ENCODE data around the gene DDRGK1. TPM values are rescaled to one million over a fixed set of nuclear protein-coding genes. Genes with fewer than 3 reads are reported as not detected.

DDRGK1 gene
- total and polyA plus RNA-seq, 7 donors = 16.8 to 86.1 (median 70.6) TPM

DNA sequence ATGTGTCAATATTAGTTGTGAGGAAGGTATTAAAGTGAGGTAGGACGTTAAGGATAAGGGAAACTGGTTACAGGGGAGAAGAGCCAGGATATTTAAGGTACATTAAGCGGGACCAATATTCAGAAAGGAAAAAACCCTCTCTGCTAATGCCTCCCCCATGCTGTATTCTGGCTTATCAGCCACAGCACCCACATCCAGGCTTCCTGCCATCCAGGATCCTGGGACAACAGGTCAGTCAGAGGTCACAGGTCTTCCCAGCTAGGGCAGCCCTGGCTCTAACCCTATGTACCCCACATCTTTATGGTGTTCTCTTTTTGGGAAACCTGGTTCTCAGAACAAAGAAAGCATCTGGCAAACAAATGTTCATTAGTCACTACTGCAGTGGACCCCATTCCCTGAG lies 5.3 kb downstream of the DDRGK1 start:
- Histone ChIP-seq H3K27ac (no peak overlapping the region), H3K4me1 (peaks cover 0 to 14% (median 11%) of the 10 kb centered on the region in 4 donors), H3K9me3 (no peaks in the 10 kb centered on the region), H3K4me3 (no peak overlapping the region), H3K27me3 (no peaks in the 10 kb centered on the region), H3K36me3 (peaks cover 21 to 86% (median 29%) of the 10 kb centered on the region in 4 donors)
- WGBS, 2 donors = 48 to 74% methylated on average over 2 of the region's 2 CpGs
- TF ChIP-seq, protein P1, sequence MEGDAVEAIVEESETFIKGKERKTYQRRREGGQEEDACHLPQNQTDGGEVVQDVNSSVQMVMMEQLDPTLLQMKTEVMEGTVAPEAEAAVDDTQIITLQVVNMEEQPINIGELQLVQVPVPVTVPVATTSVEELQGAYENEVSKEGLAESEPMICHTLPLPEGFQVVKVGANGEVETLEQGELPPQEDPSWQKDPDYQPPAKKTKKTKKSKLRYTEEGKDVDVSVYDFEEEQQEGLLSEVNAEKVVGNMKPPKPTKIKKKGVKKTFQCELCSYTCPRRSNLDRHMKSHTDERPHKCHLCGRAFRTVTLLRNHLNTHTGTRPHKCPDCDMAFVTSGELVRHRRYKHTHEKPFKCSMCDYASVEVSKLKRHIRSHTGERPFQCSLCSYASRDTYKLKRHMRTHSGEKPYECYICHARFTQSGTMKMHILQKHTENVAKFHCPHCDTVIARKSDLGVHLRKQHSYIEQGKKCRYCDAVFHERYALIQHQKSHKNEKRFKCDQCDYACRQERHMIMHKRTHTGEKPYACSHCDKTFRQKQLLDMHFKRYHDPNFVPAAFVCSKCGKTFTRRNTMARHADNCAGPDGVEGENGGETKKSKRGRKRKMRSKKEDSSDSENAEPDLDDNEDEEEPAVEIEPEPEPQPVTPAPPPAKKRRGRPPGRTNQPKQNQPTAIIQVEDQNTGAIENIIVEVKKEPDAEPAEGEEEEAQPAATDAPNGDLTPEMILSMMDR (IDR thresholded peaks at IDR 0.05) = no peak
- TF ChIP-seq POLR2A (IDR thresholded peaks at IDR 0.05) = no peak
- no peak for TF ChIP-seq POLR2AphosphoS5 (IDR thresholded peaks at IDR 0.05)
- no peak for TF ChIP-seq EP300 (IDR thresholded peaks at IDR 0.05)
- DNase-seq = no peak
- intact Hi-C loops (cut with DNase I) = no loop called here

DNA sequence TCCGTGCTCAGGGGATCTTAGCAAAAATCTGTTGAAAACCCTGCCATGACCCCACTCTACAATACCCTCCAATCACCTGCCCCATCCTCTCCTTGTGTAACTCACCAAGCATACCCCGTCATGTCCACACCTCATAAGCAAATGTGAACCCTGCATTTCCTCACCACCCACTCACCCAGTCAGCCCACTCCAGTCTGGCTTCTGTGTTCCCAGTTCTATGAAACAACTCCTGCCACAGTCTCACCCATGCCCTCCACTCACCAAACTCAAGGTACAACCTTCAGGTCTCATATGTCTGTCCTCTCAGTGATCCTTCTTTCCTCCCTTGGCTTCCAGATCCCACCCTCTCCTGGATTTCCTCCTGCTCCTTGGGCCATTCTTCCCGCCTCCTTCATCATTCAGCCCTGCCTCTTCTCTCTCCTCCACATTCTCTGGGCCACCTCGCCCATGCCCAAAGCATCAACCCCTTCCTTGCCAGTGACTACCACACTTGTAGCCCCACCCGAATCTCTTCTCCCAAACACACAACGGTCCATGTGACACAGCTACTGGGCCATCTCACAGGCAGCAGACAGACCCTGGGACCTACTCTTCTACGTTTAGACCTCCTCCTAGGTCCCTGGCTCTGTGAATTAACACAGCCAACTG lies 8.8 kb downstream of the DDRGK1 start:
- TF ChIP-seq POLR2A (IDR thresholded peaks at IDR 0.05) = no peak
- TF ChIP-seq, protein P1 (IDR thresholded peaks at IDR 0.05) = no peak
- TF ChIP-seq EP300 (IDR thresholded peaks at IDR 0.05) = no peak
- TF ChIP-seq POLR2AphosphoS5 (IDR thresholded peaks at IDR 0.05) = no peak
- intact Hi-C loops (cut with DNase I) = no loop called here
- Histone ChIP-seq H3K27me3 (no peaks in the 10 kb centered on the region), H3K9me3 (no peaks in the 10 kb centered on the region), H3K36me3 (peaks cover 29 to 99% (median 58%) of the 10 kb centered on the region in 4 donors), H3K4me1 (no peaks in the 10 kb centered on the region), H3K4me3 (no peak overlapping the region), H3K27ac (no peak overlapping the region)
- WGBS, 2 donors = 91 to 93% methylated on average over 7 of the region's 7 CpGs
- no peak for DNase-seq

DNA sequence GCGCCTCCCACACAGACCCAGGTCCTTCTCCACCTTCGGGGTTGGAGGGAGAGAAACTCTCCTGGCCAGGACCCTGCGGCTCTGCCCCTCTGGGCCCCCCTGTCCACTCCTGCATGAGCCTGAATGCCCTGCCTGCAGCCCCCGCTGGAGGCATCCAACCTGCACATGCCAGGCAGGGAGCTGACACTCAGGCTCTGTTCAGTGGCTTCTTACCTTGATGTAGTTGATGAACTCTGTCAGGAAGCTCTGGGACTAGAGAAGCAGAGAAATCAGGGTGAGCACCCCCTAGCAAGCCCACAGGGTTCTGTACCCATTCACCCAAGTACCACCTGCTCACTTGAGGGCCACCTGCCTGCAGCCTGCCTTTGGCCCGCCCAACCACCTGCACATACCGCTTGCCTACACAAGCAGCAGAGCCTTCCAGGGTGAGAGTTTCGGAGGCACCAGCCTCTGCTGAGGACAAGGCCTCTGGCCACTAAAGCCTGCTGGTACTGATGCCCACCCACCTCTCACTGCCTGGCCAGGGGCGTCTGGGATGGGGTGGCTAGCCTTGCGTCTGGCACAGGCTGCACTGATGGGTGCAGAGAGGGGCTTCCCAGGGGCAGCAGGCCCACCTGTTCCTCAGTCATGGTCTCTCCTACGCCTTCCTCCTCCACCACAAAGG lies 9.7 kb downstream of the DDRGK1 start:
- H3K27me3 ChIP-seq = no peaks in the 10 kb centered on the region
- no peak for TF ChIP-seq POLR2AphosphoS5 (IDR thresholded peaks at IDR 0.05)
- TF ChIP-seq, protein P1 (IDR thresholded peaks at IDR 0.05) = no peak
- TF ChIP-seq POLR2A (IDR thresholded peaks at IDR 0.05) = no peak
- no peak for TF ChIP-seq EP300 (IDR thresholded peaks at IDR 0.05)
- no peaks in the 10 kb centered on the region for H3K4me1 ChIP-seq
- H3K4me3 ChIP-seq = no peak overlapping the region
- intact Hi-C loops (cut with DNase I) = no loop called here
- H3K27ac ChIP-seq = no peak overlapping the region
- no peak for DNase-seq
- WGBS, 2 donors = 93 to 95% methylated on average over 10 of the region's 10 CpGs
- no peaks in the 10 kb centered on the region for H3K9me3 ChIP-seq
- H3K36me3 ChIP-seq = peaks cover 30 to 99% (median 58%) of the 10 kb centered on the region in 4 donors

DNA sequence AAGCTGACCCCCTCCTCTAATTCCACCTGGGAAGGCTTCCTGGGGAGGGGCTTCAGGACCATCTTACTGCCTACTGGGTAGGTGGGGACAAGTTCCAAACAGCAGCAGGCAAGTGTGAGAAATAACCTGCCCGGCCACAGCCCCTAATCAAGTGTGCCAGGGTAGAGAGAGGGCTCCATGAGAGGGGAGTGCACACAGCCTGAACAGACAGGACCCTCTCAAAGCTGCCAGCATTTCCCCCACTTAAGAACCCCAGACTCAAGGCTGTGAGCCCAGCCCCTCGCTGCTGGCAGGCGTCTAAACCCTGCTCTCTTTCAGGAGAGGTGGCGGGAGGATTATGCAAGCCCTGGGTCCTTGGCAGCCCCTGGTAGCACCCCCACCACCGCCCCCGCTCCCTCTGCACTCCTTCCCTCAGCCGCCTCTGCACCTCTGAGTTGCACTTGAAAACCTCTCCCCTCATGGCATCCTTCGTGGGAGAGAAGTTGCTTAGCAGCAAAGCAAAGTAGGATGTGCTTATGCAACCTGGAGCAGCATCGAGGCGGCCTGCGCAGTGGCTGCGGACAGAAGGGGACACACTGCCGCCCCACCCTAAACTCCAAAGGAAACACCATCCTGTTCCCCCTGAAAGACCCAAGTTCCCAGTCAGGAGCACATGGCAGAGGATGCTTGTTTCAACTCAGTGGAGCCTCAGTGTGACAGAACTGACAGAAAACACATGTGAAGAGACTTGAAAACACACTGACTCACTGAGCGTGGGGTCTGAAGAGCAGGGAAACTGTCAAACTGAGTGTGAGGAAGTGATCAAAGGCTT lies 10.5 kb downstream of the DDRGK1 start:
- WGBS, 2 donors = 95 to 96% methylated on average over 14 of the region's 14 CpGs
- Histone ChIP-seq H3K27me3 (no peaks in the 10 kb centered on the region), H3K4me3 (no peak overlapping the region), H3K27ac (no peak overlapping the region), H3K9me3 (no peaks in the 10 kb centered on the region), H3K4me1 (no peaks in the 10 kb centered on the region), H3K36me3 (peaks cover 33 to 98% (median 53%) of the 10 kb centered on the region in 4 donors)
- DNase-seq = no peak
- intact Hi-C loops (cut with DNase I) = no loop called here
- no peak for TF ChIP-seq EP300 (IDR thresholded peaks at IDR 0.05)
- TF ChIP-seq, protein P1 (IDR thresholded peaks at IDR 0.05) = no peak
- no peak for TF ChIP-seq POLR2A (IDR thresholded peaks at IDR 0.05)
- TF ChIP-seq POLR2AphosphoS5 (IDR thresholded peaks at IDR 0.05) = no peak
